NCI-H2171 (cell line): ENCODE data around the gene SLC5A10.
"Not testable (repeated sequence)": the region's sequence is repeated elsewhere in the genome, so short reads cannot be mapped to it uniquely, and the experiment has no call there.

Experiments used
- DNase-seq: peaks from one replicate; lab custom pipeline; 2025; lab: John Stamatoyannopoulos, UW

Gene SLC5A10

GRCh38 chr17:18951941-18952842, at the start of gene SLC5A10:
Gene SLC5A10 (plus strand): TSS chr17:18952165. CDS start chr17:18952206, 41 bp downstream.
- no peak for DNase-seq

DNA sequence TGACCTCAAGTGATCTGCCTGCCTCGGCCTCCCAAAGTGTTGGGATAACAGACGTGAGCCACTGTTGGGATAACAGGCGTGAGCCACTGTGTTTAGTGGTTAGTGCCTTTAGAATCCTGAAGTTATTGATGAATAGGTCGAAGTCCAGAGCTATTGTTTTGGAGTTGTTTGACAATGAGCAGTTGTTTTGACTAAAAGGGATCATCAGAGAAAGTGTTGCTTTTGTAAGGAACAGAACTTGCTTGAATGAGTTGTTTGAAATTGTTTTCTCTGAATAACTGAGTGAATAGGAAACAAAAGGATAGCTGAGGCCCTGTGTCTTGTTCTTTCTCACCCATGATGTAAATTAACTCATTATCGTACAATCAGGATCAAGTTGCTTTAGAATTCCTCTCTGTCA, 47.5 kb upstream of the SLC5A10 start:
- no peak for DNase-seq

DNA sequence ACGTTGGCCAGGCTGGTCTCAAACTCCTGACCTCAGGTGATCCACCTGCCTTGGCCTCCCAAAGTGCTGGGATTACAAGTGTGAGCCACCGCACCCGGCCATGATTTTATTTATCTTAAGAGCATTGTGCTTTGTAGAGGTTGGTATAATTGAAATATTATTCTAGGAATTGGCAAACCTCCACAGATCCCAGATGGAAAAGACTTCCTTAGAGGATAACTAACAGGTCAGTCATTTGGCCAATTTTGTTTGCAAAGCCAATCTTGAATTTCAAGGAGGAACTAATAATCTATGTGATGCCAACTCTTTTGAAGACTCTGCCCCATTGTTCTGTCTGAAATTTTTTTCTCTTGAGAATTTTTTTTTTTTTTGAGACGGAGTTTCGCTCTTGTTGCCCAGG, 46.7 kb upstream of the SLC5A10 start:
- DNase-seq: no peak

GRCh38 chr17:18910326-18910725, 41.6 kb upstream of the SLC5A10 start:
- no peak for DNase-seq

GRCh38 chr17:18910881-18911280, 41.1 kb upstream of the SLC5A10 start:
- no peak for DNase-seq

DNA sequence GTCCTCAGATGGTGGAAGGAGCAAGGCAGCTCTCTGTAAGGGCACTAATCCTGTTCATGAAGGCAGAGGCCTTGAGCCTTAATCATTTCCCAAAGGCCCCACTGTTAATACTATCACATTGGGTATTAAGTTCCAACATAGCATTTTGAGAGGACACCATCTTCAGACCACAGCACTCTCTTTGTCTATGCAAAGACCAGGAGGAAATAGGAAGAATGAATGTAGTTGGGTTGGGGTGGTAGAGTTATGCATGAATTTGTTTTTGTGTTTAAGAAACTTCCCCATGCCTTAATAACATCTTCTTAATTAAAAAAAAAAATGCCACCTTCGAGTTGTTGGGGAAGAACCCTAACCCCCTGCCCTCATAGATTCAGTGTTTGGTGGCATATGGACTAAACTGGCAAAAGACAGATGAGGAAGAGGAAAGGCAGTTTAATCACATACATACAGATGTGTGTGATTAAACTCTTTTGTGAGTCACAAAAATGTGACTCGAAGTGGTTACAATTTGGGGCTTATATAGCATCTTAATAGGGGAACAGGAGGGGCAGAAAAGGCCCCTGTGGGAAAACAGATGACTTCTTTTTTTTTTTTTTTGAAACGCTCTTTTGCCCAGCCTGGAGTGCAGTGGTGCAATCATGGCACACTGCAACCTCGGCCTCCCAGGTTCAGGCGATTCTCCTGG, 35.0 kb upstream of the SLC5A10 start:
- DNase-seq: no peak

DNA sequence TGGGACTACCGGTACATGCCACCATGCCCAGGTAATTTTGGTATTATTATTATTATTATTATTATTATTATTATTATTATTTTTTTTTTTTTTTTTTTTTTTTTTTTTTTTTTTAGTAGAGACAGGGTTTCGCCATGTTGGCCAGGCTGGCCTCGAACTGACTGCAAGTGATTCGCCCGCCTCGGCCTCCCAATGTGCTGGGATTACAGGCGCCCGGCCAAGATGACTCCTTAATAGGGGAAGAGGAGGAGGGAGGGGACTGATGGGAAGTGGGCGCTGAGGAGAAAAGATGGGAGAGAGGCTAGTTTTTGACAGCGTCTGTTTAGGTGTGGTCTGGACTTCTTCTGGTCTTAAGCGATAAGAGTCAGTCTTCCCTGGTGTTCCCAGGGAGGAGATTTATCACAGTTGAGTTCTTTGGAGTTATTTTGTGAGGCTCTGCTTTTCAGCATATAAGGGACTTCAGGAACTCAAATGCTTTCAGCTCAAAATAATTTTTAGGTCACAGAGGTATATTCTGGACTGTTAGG, 34.4 kb upstream of the SLC5A10 start:
- DNase-seq: no peak

DNA sequence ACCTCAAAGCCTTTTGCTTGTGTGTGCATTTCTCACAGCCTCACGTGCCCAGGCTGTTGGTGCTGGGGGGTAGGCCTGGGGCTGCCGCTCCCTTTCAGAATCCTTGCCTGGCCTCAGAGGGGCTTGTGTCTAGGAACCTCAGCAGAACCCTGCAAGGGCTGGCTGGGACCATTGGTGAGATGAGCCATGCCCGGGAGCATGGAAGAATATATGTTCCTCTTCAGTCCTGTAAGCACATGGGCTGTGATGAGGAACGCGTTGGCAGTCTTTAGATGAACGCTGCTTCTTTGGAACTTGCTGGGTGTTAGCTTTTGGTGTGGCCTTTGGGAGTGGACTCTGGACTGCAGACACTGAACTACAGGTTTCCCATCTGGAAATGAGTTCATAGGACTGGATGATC, 32.0 kb upstream of the SLC5A10 start:
- DNase-seq: no peak

DNA sequence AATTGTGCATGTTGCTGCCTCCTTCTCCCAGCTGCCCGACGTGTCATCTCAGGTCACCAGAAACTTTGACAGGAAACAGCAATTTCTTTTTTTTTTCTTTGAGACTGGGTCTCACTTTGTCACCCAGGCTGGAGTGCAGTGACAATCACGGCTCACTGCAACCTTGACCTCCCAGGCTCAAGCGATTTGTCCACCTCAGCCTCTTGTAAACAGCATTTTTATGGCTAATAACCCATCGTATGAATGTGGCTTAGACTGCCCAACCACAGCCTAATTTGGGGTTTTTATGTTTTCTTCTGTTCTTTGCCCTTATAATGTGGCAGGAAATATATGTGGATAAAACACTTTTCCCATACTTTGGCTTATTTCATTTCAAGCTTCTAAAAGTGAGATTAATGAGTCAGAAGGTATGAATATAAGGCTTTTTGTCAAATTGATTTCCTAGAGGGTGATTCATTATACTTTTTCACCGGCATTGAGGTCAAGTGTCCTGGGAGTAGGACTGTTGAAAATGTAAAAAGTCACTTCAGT, 31.0 kb upstream of the SLC5A10 start:
- DNase-seq: no peak

DNA sequence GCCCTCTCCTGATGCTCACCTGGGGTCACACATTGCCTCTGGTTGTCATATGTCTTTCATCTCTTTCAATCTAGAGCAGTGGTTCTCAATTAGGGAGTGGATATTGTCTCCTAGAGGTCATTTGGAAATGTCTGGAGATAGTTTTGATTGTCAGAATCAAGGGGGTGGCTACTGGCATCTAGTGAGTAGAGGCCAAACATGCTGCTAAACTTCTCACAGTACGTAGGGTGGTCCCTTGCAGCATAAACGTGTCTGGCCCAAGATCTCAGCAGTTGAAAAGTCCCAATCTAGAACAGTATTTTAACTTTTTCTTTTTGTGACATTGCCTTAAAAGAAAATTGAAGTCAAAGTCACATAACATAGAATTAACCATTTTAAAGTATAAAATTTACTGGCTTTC, 30.5 kb upstream of the SLC5A10 start:
- DNase-seq: no peak

DNA sequence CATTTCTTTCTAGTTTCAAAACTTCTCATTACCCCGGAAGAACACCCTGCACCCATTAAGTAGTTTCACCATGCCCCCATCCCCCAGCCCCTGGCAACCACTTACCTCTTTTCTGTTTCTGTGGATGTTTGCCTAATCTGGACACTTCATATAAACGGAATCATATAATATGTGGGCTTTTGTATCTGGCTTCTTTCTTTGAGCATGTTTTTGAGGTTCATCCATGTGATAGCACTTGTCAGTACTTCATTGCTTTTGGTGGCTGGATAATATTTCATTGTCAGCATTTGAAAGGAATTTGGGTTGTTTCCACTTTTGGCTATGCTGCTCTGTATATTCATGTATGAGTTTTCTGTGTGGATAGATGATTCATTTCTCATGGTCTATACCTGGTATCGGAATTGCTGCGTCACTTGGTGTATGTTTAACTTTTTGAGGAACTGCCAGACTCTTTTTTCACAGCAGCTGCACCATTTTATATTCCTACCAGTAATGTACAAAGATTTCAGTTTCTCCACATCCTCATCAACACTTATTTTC, 30.0 kb upstream of the SLC5A10 start:
- DNase-seq: no peak

- not testable (repeated sequence) for DNase-seq
These were observed 29.4 kb upstream of the SLC5A10 start for GRCh38 chr17:18922596-18922995.

DNA sequence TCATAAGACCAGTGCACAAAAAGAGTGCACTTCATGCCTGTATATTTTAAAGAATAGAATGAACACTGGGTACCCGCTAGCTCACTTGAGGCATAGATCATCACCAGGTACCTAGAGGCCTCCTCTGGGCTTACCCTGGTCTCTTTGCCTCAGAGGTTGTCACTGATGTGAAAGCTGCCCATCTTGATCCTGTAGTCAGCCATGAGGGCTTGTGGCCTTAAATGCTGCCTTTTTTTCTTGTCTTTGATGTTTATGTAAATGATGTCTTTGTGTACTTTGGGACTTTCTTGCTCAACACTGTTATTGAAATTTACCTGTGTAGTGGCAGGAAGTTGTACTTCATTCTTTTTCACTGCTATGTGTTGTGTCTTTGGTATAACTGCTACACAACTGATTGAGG, 26.8 kb upstream of the SLC5A10 start:
- DNase-seq: no peak

- DNase-seq: no peak
These were observed 23.3 kb upstream of the SLC5A10 start for GRCh38 chr17:18928628-18929125.

GRCh38 chr17:18932360-18933055, 19.5 kb upstream of the SLC5A10 start:
- DNase-seq: no peak

DNA sequence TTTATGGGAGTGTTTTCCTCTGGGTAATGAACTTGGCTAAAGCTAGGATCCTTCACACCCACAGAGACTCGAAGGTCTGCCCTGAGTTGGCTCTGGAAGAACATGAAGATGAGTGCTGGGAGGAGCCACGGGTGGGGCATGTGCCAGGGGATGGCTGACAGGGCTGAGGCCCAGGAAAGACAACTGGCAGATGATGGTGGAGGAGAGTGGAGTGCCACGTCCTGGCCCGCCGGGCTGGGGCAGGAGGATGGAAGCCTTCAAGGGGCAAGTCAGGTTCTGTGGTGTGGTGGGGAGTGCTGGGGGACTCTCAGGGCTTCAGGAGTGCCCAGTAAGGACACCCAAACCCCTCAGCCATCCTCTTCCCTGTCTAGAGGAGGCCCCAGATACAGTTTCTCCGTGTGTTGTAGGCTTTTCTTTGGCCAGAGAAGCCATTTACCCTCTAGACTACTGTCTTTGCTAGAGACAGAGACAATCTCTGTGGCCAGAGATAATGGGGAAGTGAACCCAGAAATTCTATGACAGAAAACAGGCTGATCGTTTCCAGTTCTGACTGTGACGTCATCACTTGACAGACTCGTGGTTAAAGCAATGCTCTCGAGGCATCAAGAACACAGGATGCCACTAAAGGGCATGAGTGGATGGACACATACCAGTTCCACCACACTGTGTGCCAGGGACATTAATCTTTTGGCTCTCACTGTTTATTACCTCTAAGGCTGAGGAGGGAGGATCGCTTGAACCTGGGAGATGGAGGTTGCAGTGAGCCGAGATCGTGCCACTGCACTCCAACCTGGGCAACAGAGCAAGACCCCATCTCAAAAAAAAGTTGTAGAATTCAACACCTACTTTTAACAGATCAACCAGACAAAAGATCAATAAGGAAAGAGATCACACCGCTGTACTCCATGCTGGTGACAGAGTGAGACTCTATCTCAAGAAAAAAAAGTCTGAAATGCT, 18.6 kb upstream of the SLC5A10 start:
- no peak for DNase-seq

DNA sequence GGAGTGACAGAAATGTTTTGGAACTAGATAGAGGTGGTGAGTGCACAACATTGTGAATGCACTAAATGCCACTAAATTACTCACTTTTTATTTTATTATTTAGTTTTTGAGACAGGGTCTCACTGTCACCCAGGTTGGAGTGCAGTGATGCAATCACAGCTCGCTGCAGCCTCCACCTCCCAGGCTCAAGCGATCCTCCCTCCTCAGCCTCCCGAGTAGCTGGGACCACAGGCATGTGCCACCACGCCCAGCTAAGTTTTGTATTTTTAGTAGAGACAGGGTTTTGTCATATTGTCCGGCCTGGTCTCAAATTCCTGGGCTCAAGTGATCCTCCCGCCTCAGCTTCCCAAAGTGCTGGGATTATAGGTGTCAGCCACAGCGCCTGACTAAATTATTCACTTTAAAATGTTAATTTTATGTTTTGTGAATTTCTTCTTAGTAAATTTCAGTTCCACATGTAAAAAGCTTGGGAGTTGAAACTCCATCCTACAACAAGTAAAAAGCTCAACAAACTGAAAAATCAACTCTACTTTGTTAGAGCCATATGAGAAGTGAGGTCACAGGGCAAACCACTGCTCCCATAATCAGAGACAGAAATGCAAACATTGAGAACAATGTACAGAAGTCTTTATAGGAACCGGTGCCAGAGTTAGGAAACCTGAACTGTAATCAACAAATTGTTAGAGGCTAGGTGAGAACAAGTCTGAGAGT, 13.8 kb upstream of the SLC5A10 start:
- DNase-seq: no peak

- DNase-seq: no peak
These were observed 13.3 kb upstream of the SLC5A10 start for GRCh38 chr17:18938692-18939023.

DNA sequence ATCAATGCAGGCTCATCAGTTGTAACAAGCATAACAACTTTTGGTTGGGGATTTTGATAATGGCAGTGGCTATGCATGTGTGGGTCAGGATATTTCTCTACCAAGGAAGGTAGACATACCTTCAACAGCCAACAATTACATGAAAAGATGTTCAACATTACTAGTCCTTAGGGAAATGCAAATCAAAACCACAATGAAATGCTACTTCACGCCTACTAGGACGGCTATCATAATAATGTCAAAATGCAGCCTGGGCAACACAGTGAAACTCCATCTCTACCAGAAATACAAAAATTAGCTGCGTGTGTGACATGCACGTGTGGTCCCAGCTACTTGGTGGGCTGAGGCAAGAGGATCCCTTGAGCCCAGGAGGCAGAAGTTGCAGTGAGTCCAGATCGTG, 7.3 kb upstream of the SLC5A10 start:
- DNase-seq: no peak

DNA sequence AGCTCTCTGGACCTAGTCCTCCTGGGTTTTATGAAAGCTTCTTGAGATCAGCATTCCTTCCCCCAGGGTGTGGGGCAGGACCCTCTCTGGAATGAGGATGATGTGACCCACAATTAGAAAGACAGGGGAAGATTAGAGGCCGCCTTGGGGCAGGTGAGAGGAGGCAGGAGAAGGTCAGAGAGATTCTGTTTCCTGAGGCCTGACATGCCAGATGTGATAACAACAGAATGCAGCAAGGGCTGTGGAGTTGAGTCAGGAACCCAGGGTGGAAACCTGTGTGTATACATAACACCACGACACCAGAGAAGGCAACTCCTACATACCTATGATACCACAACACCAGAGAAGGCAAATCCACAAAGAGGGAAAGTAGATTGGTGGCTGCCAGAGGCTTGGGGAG, 5.4 kb upstream of the SLC5A10 start:
- no peak for DNase-seq
